Nephron (organoid): Measurements from ENCODE around the gene GPR183.
"Not testable (repeated sequence)": the region's sequence is repeated elsewhere in the genome, so short reads cannot be mapped to it uniquely, and the experiment has no call there.

ENCODE experiments used
- H3K27ac Mint-ChIP-seq, 3 experiments: 2 replicates each; pipeline ENCODE4 v1.8.0; 2020; ENCODE audit warnings: mixed read lengths in 3 of 3, mild to moderate bottlenecking in 2 of 3, moderate library complexity in 1 of 3
- H3K27me3 Mint-ChIP-seq: 2 replicates; pipeline ENCODE4 v1.8.0; 2021; ENCODE audit warnings: low read depth, mild to moderate bottlenecking, moderate library complexity, mixed read lengths
- H3K36me3 Mint-ChIP-seq: 2 replicates; pipeline ENCODE4 v1.8.0; 2020; ENCODE audit warnings: low read depth, mixed read lengths
- H3K4me1 Mint-ChIP-seq: 2 replicates; pipeline ENCODE4 v1.8.0; 2020; ENCODE audit warnings: mixed read lengths
- H3K4me3 Mint-ChIP-seq, 3 experiments: 2 replicates each; pipeline ENCODE4 v1.8.0; 2020; ENCODE audit warnings: mild to moderate bottlenecking in 3 of 3, mixed read lengths in 3 of 3, moderate library complexity in 2 of 3
- H3K9me3 Mint-ChIP-seq: 2 replicates; pipeline ENCODE4 v1.8.0; 2020; ENCODE audit warnings: mixed read lengths
- TF ChIP-seq, protein P1 (sequence below), 3 experiments: fragments of 200-600 bp; sonication (generic); IDR thresholded peaks; one replicate each; pipeline ENCODE4 v1.5.0; 2021; ENCODE audit warnings: antibody characterized with exemption in 3 of 3; ENCODE audit not compliant: unreplicated experiment in 3 of 3

Gene GPR183

DNA sequence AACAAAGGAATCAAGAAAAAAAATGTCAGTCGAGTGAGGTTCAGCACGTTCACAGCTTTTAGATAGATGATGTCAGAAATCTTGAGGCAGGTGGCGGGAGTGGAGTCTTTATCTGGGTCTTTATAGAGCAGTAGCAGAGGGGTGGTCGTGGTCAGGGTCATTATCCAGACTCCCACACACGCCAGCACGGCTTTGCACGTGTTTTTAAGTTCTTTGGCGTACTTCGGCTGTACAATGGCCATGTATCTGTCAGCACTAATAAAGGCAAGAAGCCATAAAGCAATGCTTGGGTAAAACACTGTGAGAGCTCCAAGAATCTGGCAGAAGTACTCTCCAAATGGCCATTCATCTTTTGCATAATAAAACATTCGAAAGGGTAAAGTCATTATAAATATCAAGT, 51.9 kb downstream of the GPR183 start:
- Mint-ChIP-seq H3K36me3 (peaks cover 23% of the 10 kb centered on the region), H3K4me1 (peaks cover 9% of the 10 kb centered on the region), H3K9me3 (no peaks in the 10 kb centered on the region), H3K27me3 (no peaks in the 10 kb centered on the region), H3K27ac (peak overlapping the region in 1 of 3 experiments; percentile 13), H3K4me3 (no peak overlapping the region)
- TF ChIP-seq, protein P1, sequence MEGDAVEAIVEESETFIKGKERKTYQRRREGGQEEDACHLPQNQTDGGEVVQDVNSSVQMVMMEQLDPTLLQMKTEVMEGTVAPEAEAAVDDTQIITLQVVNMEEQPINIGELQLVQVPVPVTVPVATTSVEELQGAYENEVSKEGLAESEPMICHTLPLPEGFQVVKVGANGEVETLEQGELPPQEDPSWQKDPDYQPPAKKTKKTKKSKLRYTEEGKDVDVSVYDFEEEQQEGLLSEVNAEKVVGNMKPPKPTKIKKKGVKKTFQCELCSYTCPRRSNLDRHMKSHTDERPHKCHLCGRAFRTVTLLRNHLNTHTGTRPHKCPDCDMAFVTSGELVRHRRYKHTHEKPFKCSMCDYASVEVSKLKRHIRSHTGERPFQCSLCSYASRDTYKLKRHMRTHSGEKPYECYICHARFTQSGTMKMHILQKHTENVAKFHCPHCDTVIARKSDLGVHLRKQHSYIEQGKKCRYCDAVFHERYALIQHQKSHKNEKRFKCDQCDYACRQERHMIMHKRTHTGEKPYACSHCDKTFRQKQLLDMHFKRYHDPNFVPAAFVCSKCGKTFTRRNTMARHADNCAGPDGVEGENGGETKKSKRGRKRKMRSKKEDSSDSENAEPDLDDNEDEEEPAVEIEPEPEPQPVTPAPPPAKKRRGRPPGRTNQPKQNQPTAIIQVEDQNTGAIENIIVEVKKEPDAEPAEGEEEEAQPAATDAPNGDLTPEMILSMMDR (IDR thresholded peaks at IDR 0.05; ENCODE audit: unreplicated experiment in 3 of 3), result no peak

DNA sequence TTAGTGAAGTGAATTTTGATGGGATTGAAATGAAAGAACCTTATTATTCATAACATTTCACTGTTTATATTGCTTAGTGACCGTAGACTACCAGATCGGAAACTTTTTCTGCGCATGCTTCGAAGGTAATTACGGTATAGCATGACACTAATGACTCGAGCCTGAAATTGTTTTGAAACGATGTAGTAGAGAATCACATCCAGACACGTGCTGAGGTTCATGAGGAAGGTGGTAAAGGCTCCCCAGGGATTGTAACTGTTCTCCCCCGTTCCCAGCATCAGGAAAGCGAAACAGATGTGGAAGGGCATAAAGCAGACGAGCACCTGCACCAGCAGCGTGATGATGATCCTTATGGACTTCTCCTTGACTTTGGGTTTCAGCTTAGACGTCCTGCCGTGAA, 52.4 kb downstream of the GPR183 start:
- Mint-ChIP-seq H3K36me3 (peaks cover 23% of the 10 kb centered on the region), H3K9me3 (no peaks in the 10 kb centered on the region), H3K27me3 (no peaks in the 10 kb centered on the region), H3K4me1 (peaks cover 9% of the 10 kb centered on the region), H3K4me3 (no peak overlapping the region), H3K27ac (peak overlapping the region in 1 of 3 experiments; percentile 13)
- TF ChIP-seq, protein P1 (IDR thresholded peaks at IDR 0.05; ENCODE audit: unreplicated experiment in 3 of 3), result no peak

DNA sequence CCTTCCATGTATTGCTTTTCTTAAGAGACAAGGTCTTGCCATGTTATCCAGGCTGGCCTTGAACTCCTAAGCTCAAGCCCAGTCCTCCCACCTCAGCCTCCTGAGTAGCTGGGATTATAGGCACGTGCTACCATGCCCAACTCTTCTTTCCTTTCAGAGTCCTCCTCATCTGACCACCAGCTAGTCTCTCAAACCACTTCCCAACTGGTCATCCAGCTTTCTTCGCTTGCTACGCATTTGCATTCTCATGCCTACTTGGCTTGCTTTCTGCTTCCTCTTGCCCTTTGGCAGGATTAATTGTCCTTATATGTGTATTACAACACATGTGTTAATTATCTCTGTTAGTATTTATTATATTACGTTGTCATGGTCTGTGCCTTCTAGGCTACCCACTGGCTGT, 55.3 kb downstream of the GPR183 start:
- TF ChIP-seq, protein P1 (IDR thresholded peaks at IDR 0.05; ENCODE audit: unreplicated experiment in 3 of 3), result no peak
- H3K27me3 Mint-ChIP-seq, result no peaks in the 10 kb centered on the region
- H3K4me1 Mint-ChIP-seq, result peaks cover 9% of the 10 kb centered on the region
- H3K4me3 Mint-ChIP-seq, result no peak overlapping the region
- H3K27ac Mint-ChIP-seq, result no peak overlapping the region
- H3K9me3 Mint-ChIP-seq, result no peaks in the 10 kb centered on the region
- peaks cover 43% of the 10 kb centered on the region for H3K36me3 Mint-ChIP-seq

DNA sequence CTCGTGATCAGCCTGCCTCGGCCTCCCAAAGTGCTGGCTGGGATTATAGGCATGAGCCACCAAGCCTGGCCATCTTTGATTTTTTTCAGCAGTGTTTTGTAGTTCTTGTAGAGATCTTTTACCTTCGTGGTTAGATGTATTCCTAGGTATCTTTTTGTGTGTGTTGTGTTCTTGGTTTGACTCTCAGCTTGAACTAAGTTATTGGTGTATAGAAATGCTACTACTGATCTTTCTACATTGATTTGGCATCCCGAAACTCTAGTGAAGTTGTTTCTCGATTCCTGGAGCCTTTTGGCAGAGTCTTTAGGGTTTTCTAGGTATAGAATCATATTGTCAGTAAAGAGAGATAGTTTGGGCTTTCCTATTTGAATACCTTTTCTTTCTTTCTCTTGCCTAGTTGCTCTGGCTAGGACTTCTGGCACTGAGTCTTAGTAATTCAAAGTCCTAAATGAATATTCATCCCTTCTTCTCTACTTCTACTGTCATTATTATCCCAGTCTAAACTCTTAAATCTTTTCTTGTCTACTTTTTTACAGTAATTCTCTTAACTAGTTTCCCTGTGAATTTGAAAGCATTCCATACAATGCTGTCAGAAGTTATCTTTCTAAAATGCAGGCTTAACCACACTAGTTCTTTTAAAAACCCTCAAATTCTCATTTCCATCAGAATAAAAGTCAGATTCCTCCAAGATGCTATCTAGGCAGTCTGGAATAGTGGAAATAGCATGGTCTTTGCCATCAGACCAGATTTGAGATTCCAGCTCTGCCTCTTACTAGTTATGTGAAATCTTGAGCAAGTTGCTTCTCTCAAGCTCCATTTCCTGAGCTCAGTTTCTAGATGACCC, 56.0 kb downstream of the GPR183 start:
- no peak overlapping the region for H3K4me3 Mint-ChIP-seq
- H3K27me3 Mint-ChIP-seq, result no peaks in the 10 kb centered on the region
- peaks cover 47% of the 10 kb centered on the region for H3K36me3 Mint-ChIP-seq
- H3K27ac Mint-ChIP-seq, result no peak overlapping the region
- peaks cover 9% of the 10 kb centered on the region for H3K4me1 Mint-ChIP-seq
- TF ChIP-seq, protein P1 (IDR thresholded peaks at IDR 0.05; ENCODE audit: unreplicated experiment in 3 of 3), result no peak
- H3K9me3 Mint-ChIP-seq, result no peaks in the 10 kb centered on the region

DNA sequence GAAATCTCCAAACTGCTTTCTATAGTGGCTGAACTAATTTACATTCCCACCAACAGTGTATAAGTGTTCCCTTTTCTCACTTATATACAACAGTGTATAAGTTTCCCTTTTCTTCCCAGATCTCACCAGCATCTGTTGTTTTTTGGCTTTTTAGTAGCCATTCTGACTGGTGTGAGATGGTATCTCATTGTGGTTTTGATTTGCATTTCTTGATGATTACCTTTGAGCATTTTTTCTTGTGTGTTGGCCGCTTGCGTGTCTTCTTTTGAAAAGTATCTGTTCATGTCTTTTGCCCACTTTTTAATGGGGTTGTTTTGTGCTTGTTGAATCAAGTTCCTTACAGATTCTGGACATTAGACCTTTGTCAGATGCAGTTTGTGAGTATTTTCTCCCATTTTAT, 57.6 kb downstream of the GPR183 start:
- not testable (repeated sequence) for H3K27me3 Mint-ChIP-seq, H3K27ac Mint-ChIP-seq, H3K4me1 Mint-ChIP-seq, H3K4me3 Mint-ChIP-seq, H3K9me3 Mint-ChIP-seq
- peaks cover 47% of the 10 kb centered on the region for H3K36me3 Mint-ChIP-seq

DNA sequence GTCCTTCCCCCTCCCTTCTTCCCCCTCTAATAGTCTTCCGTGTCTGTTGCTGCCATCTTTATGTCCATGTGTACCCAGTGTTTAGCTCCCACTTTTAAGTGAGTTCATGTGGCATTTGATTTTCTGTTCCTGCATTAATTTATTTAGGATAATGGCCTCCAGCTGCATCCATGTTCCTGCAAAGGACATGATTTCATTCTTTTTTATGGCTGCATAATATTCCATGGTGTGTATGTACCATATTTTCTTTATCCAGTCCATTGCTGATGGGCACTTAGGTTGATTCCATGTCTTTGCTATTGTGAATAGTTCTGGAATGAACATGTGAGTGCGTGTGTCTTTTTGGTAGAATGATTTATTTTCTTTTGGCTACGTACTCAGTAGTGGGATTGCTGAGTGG, 58.0 kb downstream of the GPR183 start:
- not testable (repeated sequence) for H3K4me3 Mint-ChIP-seq, H3K4me1 Mint-ChIP-seq, H3K9me3 Mint-ChIP-seq, H3K27ac Mint-ChIP-seq, H3K27me3 Mint-ChIP-seq
- H3K36me3 Mint-ChIP-seq, result peaks cover 51% of the 10 kb centered on the region

DNA sequence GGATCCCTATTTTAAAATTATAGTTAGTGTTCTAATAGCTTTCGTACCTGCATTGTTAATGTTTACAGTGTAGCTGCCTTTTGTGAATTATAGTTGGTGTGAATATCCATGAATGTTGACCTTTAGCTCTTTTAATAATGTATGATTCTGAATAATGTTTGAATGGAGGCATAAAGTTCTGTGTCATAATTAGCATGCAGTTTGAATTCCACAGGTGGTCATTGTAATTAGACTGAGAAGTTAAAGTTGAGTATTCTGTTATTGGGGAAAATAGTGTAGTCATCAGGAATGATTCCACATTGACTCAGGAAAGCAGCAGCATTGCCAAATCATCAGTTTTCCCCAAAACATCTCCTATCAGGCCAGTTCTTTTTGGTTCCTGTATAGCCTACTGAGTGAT, 61.1 kb downstream of the GPR183 start:
- TF ChIP-seq, protein P1 (IDR thresholded peaks at IDR 0.05; ENCODE audit: unreplicated experiment in 3 of 3), result no peak
- no peaks in the 10 kb centered on the region for H3K4me1 Mint-ChIP-seq

More for the DNA sequence above, 61.1 kb downstream of the GPR183 start:
- Mint-ChIP-seq H3K27me3 (no peaks in the 10 kb centered on the region), H3K9me3 (peaks cover 3% of the 10 kb centered on the region), H3K36me3 (peaks cover 63% of the 10 kb centered on the region), H3K27ac (no peak overlapping the region), H3K4me3 (no peak overlapping the region)
